ENCODE data around the gene SYNE1. TPM values are rescaled to one million over a fixed set of nuclear protein-coding genes. Genes with fewer than 3 reads are reported as not detected.

The SYNE1 gene
- total and polyA plus RNA-seq, 2 of the 8 experiments (the other 6 are each of a cell fraction or from before 2014, with no cell fraction given) = 2.8 to 5.5 TPM

DNA sequence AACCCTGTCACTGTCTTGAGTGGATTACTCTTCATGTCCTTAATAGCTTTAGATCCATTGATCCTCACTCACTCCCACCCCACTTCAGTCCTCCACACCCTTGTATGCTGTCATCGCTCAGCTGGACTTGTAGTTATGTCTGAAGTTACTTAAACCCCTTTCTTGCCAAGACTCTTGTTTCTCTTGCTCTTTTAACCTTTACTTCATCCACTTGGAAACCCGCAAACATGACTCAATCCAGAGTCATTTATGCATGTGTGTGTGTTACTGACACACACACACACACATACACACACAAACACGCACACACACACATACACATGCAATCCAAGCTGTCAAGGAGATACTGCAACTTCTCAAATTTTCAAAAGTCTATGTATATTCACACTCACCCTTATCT lies 341.8 kb downstream of the SYNE1 start:
- no peak for FAIRE-seq
- TF ChIP-seq GTF2F1 (IDR thresholded peaks at IDR 0.05; ENCODE audit: borderline replicate concordance, low read depth, low read length) = no peak
- no peak for TF ChIP-seq MAFK (IDR thresholded peaks at IDR 0.05; ENCODE audit: low read depth, low read length)
- no peak for TF ChIP-seq SIX5 (IDR thresholded peaks at IDR 0.05; ENCODE audit: low read depth, low read length)
- TF ChIP-seq CTCF (IDR thresholded peaks at IDR 0.05; ENCODE audit: control extremely low read depth in 1 of 3, insufficient read depth in 1 of 3, low read depth in 1 of 3, low read length in 3 of 3) = no peak
- TF ChIP-seq BCL11A (IDR thresholded peaks at IDR 0.05; ENCODE audit: low read depth in 2 of 2, low read length in 2 of 2) = no peak
- no peak for TF ChIP-seq HDAC2 (IDR thresholded peaks at IDR 0.05; ENCODE audit: borderline replicate concordance in 1 of 2, low read depth in 2 of 2, low read length in 2 of 2)
- TF ChIP-seq RBBP5 (IDR thresholded peaks at IDR 0.05; ENCODE audit: borderline replicate concordance, low read depth, low read length) = no peak
- no peak for TF ChIP-seq TEAD4 (IDR thresholded peaks at IDR 0.05; ENCODE audit: low read depth, low read length)
- TF ChIP-seq SP4 (IDR thresholded peaks at IDR 0.05; ENCODE audit: low read length) = no peak
- no peak for TF ChIP-seq SP1 (IDR thresholded peaks at IDR 0.05; ENCODE audit: low read depth, low read length)
- no peak for TF ChIP-seq TAF7 (optimal IDR thresholded peaks at IDR 0.05; ENCODE audit: borderline replicate concordance, low read depth, low read length)
- TF ChIP-seq BRCA1 (IDR thresholded peaks at IDR 0.05; ENCODE audit: low read depth, low read length) = no peak

More for the DNA sequence above, 341.8 kb downstream of the SYNE1 start:
- H3K27ac ChIP-seq (ENCODE audit: low read depth, low read length) = no peak overlapping the region
- H4K91ac ChIP-seq (replicated peaks; ENCODE audit: insufficient read length, low read length) = no peak overlapping the region
- no peaks in the 10 kb centered on the region for H3K23me2 ChIP-seq (ENCODE audit: low read depth, low read length)
- H3K9me3 ChIP-seq (ENCODE audit: insufficient read depth in 2 of 2, low read depth in 1 of 2, low read length in 1 of 2) = no peaks in the 10 kb centered on the region
- H2BK120ac ChIP-seq (replicated peaks; ENCODE audit: low read depth, low read length) = no peak overlapping the region
- WGBS, 2 experiments (ENCODE audit: extremely low coverage in 1 of 2, insufficient coverage in 1 of 2, insufficient read length in 1 of 2, insufficient replicate concordance in 2 of 2, low coverage in 1 of 2, low lambda C conversion rate in 2 of 2, missing lambda C conversion rate in 1 of 2) = 91% methylated on average over 3 of the region's 3 CpGs; no CpG with 5 or more reads in 1 of the 2 experiments
- no peak overlapping the region for H3K9ac ChIP-seq (replicated peaks in 1 of 4; ENCODE audit: extremely low read depth in 1 of 4, low read depth in 3 of 4, low read length in 3 of 4)
- H2BK15ac ChIP-seq (ENCODE audit: low read length) = no peak overlapping the region
- H3K23ac ChIP-seq (ENCODE audit: insufficient read length) = no peak overlapping the region
- H3K56ac ChIP-seq (replicated peaks; ENCODE audit: insufficient read length, low read depth, low read length) = no peak overlapping the region
- H3K4me2 ChIP-seq (ENCODE audit: insufficient read depth in 1 of 2, low read depth in 2 of 2, low read length in 2 of 2) = no peak overlapping the region
- H2AK5ac ChIP-seq (ENCODE audit: low read depth, low read length) = no peak overlapping the region
- H3K4me3 ChIP-seq (ENCODE audit: extremely low read depth in 1 of 4, insufficient read depth in 2 of 4, low read depth in 3 of 4, low read length in 4 of 4) = no peak overlapping the region
- no peak overlapping the region for H3K14ac ChIP-seq (ENCODE audit: insufficient read length)
- H3K27me3 ChIP-seq (replicated peaks in 1 of 4; ENCODE audit: control insufficient read depth in 3 of 4, extremely low read depth in 1 of 4, insufficient read depth in 3 of 4, low read length in 3 of 4) = no peaks in the 10 kb centered on the region
- H4K8ac ChIP-seq (ENCODE audit: extremely low read depth, insufficient read depth, low read length) = no peak overlapping the region
- H2BK12ac ChIP-seq (ENCODE audit: low read depth, low read length) = no peak overlapping the region
- no peak overlapping the region for H2AFZ ChIP-seq (ENCODE audit: low read length)
- no peaks in the 10 kb centered on the region for H3K36me3 ChIP-seq (ENCODE audit: control insufficient read depth in 2 of 4, insufficient read depth in 4 of 4, low read length in 3 of 4)
- no peaks in the 10 kb centered on the region for H4K20me1 ChIP-seq (replicated peaks in 1 of 2; ENCODE audit: control insufficient read depth in 1 of 2, insufficient read depth in 2 of 2, low read length in 2 of 2)
- DNase-seq (ENCODE audit: low read depth in 1 of 2, low spot score in 2 of 2) = no peak
- no peak overlapping the region for H2BK20ac ChIP-seq (ENCODE audit: low read length)
- no peak overlapping the region for H2BK5ac ChIP-seq (ENCODE audit: low read depth, low read length)
- H3K79me1 ChIP-seq (ENCODE audit: low read depth, low read length) = no peaks in the 10 kb centered on the region
- H3K18ac ChIP-seq (ENCODE audit: extremely low read depth, low read length) = no peak overlapping the region
- no peaks in the 10 kb centered on the region for H3K79me2 ChIP-seq (ENCODE audit: control insufficient read depth in 1 of 2, insufficient read depth in 2 of 2, low read length in 2 of 2)
- H3K4me1 ChIP-seq (replicated peaks in 1 of 4; ENCODE audit: control insufficient read depth in 3 of 4, insufficient read depth in 4 of 4, low read length in 3 of 4) = peaks cover 0 to 9% (median 0%) of the 10 kb centered on the region in 4 experiments; a peak in 1 of 7 replicates
- no peak overlapping the region for H3K4ac ChIP-seq (replicated peaks; ENCODE audit: insufficient read length, low read depth, low read length)
- H4K5ac ChIP-seq (ENCODE audit: insufficient read length, low read depth, low read length) = no peak overlapping the region
- CTCF ChIA-PET (ENCODE audit: partially characterized antibody) = interaction anchor here (0.7 kb wide), 1 partner anchor 44 kb away, joined by 3 read pairs; no protein-coding TSS in a partner anchor
- POLR2A ChIA-PET (ENCODE audit: partially characterized antibody) = interaction anchor here (0.5 kb wide), 1 partner anchor 20 kb away, joined by 3 read pairs; no protein-coding TSS in a partner anchor

Measured in H1 (cell line).